ENCODE measurements around the gene MSI2.

The MSI2 gene

GRCh38 chr17:57697197-57697596 lies 440.9 kb downstream of the MSI2 start:
- H3K4me3 ChIP-seq (ENCODE audit: low read depth, low read length), result no peak overlapping the region
- no peak for DNase-seq (ENCODE audit: low read depth)
- no peak for TF ChIP-seq CTCF (conservative IDR thresholded peaks at IDR 0.05; ENCODE audit: low read depth, low read length)

GRCh38 chr17:57697891-57698711 lies 441.8 kb downstream of the MSI2 start:
- H3K4me3 ChIP-seq (ENCODE audit: low read depth, low read length), result no peak overlapping the region
- no peak for DNase-seq (ENCODE audit: low read depth)
- no peak for TF ChIP-seq CTCF (conservative IDR thresholded peaks at IDR 0.05; ENCODE audit: low read depth, low read length)

GRCh38 chr17:57699751-57700219 lies 443.5 kb downstream of the MSI2 start:
- H3K4me3 ChIP-seq (ENCODE audit: low read depth, low read length), result no peak overlapping the region
- no peak for TF ChIP-seq CTCF (conservative IDR thresholded peaks at IDR 0.05; ENCODE audit: low read depth, low read length)
- no peak for DNase-seq (ENCODE audit: low read depth)

- no peak for TF ChIP-seq CTCF (conservative IDR thresholded peaks at IDR 0.05; ENCODE audit: low read depth, low read length)
- DNase-seq (ENCODE audit: low read depth), result no peak
- H3K4me3 ChIP-seq (ENCODE audit: low read depth, low read length), result no peak overlapping the region
These were observed 444.8 kb downstream of the MSI2 start for GRCh38 chr17:57701124-57701523.

- no peak for TF ChIP-seq CTCF (conservative IDR thresholded peaks at IDR 0.05; ENCODE audit: low read depth, low read length)
- H3K4me3 ChIP-seq (ENCODE audit: low read depth, low read length), result no peak overlapping the region
- no peak for DNase-seq (ENCODE audit: low read depth)
These were observed 446.9 kb downstream of the MSI2 start for GRCh38 chr17:57703273-57703672.

- DNase-seq (ENCODE audit: low read depth), result no peak
- no peak for TF ChIP-seq CTCF (conservative IDR thresholded peaks at IDR 0.05; ENCODE audit: low read depth, low read length)
- H3K4me3 ChIP-seq (ENCODE audit: low read depth, low read length), result no peak overlapping the region
These were observed 448.1 kb downstream of the MSI2 start for GRCh38 chr17:57704448-57704847.

Data from choroid plexus epithelial cell (primary cell).